Glomerular endothelial cell (primary cell): ENCODE data around the gene RXYLT1. TPM values are rescaled to one million over a fixed set of nuclear protein-coding genes. Genes with fewer than 3 reads are reported as not detected.

ENCODE experiments used
- DNase-seq: peaks from one replicate; pipeline ENCODE4 v3.0.0-alpha.2; 2011; ENCODE audit warnings: low read depth, low spot score; ENCODE audit errors: extremely low read depth
- total RNA-seq: library from RNA; depleted of rRNA; stranded (reverse); fragments of >200 nt; gene quantifications from 2 replicates; pipeline ENCODE4 v1.2.3, GENCODE V29; 2015

RXYLT1 gene
- total RNA-seq, 1 donor from 2014 or later = 13.5 TPM

DNA sequence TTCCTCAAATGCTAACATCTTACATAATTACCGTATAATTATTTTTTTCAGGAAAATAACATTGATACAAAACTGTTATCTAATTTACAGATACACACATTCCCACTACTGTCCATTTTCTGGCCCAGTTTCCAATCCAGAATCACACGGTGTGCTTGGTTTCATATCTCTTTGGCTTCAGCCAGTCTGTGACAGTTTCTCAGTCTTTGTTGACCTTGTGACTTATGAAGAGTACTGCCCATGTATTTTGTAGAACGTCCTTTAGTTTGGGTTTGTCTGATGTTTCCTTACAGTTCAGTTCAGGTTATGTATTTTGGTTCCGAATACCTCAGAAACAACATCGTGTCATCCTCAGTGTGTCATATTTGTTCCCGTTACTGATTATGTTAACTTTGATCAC is 16.2 kb downstream of the RXYLT1 start:
- no peak for DNase-seq

DNA sequence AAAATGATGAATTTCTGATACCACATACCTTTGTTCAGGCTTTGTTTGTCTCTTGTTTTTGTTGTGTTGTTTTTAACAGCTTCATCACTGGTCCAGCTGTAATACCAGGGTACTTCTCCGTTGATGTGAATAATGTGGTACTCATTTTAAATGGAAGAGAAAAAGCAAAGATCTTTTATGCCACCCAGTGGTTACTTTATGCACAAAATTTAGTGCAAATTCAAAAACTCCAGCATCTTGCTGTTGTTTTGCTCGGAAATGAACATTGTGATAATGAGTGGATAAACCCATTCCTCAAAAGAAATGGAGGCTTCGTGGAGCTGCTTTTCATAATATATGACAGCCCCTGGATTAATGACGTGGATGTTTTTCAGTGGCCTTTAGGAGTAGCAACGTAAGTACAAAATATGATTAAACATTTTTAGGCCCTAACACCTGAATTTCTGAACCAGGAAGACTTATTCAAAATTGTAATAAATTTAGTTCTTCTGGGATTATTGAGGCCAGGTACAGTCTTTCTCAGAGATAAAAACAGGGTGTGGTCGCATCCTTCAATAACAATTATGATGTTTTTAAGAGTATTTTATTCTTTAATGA is 22.4 kb downstream of the RXYLT1 start:
- no peak for DNase-seq

DNA sequence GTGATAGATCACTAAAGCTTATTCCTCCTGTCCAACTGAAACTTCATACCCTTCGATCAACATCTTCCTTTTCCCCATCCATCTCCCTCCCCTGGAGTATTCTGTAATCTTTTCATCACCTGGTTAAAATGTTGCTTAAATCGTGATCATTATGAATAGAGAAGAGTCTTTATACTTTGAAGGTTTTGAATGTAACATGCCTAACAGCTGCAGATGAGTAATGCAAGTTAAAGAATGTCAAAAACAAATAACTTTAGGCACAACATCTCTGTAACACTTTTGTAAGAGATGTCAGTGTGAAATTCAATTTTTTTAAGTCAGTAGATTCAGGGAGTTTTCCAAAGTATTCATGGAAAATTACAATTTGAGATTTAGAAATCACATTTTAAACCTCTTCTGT is 25.0 kb downstream of the RXYLT1 start:
- DNase-seq = no peak

DNA sequence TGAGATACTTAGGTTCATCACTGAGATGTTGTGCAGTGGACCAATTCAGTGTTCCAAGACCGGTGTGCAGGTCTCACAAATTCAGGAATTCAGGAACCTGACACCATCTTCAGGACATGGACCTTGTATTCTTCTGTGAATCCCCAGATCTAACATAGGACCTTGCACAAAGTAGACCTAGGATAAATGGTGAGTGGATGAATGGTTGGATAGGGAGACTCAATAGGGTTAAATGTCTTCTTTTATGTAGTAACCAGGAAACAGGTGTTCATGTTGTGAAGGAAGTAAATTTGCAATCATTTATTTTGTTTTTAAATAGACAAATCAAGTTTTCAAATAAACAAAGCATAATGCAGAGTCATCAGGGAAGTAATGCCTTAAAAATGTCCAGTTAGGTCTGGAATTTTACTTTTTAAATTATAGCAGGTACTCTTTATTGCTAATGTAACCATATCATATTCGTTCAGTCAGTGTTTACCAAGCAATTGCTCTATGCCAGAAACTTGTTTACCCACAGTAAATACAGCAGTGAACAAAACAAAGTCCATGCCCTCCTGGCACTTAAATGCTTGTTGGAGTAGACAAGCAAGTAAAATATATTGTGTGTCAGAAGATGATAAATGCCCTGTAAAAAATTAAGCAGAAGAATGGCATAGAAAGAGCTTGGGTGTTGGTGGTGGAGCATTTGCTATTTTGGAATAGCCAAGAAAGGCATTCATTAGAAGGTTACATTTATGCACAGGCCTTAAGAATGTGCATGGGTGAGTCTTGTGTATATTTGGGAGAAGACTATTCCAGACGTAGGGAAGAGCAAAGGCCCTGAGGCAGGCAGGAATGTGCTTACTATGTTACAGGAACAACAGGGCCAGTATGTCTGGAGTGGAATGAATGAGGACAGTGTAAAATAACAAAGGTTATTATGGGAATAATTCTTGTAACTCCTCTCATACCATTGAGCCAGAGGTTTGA is 26.3 kb downstream of the RXYLT1 start:
- DNase-seq = no peak

DNA sequence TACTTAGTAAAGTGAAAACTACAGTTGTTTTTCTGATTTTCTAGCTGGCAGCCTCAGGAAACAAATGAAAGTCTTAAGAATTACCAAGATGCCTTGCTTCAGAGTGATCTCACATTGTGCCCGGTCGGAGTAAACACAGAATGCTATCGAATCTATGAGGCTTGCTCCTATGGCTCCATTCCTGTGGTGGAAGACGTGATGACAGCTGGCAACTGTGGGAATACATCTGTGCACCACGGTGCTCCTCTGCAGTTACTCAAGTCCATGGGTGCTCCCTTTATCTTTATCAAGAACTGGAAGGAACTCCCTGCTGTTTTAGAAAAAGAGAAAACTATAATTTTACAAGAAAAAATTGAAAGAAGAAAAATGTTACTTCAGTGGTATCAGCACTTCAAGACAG is 28.9 kb downstream of the RXYLT1 start:
- DNase-seq = no peak

DNA sequence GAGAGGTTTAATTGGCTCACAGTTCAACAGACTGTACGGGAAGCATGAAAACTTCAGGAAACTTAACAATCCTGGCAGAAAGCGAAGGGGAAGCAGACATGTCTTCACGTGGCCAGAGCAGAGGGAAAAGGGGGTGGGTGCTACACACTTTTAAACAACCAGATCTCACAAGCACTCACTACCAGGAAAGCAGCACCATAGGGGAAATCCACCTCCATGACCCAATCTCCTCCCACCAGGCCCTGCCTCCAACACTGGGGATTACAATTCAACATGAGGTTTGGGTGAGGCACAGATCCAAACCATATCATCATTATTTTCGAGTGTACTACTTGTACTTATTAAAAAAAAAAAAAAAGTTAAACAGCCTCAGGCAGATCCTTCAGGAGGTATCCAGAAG is 29.9 kb downstream of the RXYLT1 start:
- no peak for DNase-seq

DNA sequence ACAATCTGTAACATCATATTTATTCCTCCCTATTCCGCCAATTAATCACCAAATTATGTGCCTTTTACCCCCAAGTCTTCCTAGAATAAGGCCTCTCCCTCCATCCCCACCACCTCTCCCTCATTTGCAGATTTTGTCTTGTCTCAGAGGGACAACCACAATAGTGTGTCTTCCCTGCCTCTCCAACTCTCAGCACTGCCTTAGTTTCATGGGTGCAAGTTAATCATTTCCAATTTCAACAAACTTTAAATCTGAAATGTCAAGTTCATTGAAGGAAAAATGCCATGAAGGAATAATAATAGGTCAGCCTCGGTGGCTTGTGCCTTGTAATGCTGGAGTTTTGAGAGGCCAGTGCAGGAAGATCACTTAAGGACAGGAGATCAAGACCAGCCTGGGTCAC is 31.6 kb downstream of the RXYLT1 start:
- no peak for DNase-seq

DNA sequence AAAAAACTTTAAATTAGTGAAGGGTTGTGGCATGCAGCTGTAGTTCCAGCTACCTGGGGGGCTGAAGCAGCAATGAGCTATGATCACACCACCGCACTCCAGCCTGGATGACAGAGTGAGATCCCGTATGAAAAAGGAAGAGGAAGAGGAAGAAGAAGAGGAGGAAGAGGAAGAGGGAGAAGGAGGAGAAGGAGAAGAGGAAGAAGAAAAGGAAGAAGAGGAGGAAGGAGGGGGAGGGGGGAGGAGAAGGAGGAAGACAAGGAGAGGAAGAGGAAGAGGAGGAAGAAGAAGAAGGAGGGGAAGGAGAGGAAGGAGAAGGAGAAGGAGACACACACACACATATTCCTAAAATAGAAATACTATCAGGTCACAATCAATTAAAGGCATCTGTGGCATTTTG is 32.0 kb downstream of the RXYLT1 start:
- no peak for DNase-seq

DNA sequence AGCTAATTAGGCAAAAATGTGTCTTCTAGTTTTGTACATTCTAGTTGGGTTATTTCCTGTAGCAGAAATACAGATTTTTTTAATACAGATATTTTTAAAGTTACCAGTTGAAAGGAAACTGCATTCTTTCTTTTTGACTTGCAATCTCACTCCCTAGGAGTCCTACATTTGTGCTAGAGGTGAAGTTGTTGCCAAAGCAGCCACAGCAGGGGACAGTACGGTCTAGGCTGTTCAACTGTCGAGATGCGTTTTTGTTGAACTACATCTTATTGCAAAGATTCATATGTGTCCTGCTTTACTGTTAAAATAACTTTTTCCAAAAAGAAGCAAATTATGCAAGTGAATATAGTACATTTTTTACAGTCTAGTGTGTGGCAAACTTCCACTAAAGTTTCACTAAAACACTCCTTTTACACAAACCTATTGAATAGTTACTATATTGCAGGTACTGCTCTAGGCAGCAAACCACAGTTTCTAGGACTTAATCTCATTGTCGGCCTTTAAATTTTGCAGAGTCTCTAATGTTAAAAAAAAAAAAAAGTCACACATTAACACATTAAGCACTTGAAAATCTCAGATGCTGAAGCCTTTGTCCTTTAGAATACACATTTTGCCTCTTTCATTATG is 34.5 kb downstream of the RXYLT1 start:
- no peak for DNase-seq

DNA sequence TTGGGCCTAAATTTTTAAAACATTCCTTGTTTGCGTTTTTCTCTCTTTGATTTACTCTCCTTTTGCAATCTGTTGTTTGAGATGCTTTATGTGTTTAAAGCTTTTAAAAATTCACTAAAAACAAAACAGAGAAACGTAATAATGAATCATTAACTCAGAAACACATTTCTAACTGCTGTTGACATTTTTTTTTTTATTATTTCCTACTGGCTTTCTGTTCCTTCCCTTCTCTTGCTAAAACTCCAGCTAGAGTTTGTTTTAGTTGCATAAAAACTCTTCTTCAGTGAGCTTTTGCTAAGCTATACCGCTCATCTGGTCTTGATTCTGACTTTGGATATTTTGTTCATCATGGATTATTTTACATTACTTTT is 35.8 kb downstream of the RXYLT1 start:
- DNase-seq = no peak

DNA sequence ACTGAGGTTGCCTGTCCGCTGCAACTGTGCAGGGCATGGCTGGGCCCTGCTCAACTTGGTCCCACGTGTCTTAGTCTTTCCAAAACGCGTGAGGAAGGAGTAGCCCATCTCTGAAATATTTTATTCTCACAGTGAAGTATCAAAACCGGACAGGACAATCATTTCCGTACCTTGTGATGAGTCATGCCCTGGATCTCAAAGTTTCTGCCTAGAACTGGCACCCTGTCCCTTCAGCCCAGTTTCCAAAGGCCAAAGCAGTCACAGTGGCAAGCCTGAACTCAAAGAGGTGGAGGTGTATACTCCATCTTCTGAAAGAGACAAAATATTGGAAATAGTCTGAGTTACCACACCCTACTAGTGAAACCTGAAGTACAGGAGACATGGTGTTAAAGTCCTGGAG is 36.3 kb downstream of the RXYLT1 start:
- DNase-seq = no peak

DNA sequence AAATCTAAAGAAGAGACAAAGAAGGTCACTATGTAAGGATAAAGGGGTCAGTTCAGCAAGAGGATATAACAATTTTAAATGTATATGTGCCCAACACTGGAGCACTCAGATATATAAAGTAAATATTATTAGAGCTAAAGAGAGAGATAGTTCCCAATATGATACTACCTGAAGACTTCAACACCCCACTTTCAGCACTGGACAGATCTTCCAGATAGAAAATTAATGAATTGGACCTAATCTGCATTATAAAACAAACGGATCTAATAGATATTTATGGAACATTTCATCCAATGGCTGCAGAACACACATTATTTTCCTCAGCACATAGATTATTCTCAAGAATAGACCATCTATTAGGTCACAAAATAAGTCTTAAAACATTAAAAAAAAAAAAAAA is 40.7 kb downstream of the RXYLT1 start:
- no peak for DNase-seq

DNA sequence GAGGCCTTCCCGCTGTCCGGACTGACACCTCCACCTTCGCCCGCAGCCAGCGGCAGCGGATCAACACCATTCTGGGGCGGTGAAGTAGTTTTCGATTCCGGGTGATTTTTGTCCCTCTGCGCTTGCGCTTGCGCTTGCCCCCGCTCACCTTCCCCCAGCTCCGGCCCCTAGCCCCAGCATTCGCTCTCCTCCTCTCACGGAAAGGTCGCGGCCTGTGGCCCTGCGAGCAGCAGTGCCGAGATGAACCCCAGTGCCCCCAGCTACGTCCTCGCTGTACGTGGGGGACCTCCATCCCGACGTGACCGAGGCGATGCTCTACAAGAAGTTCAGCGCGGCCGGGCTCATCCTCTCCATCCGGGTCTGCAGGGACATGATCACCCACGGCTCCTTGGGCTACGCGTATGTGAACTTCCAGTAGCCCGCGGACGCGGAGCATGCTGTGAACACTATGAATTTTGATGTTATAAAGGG is 42.1 kb downstream of the RXYLT1 start:
- no peak for DNase-seq

DNA sequence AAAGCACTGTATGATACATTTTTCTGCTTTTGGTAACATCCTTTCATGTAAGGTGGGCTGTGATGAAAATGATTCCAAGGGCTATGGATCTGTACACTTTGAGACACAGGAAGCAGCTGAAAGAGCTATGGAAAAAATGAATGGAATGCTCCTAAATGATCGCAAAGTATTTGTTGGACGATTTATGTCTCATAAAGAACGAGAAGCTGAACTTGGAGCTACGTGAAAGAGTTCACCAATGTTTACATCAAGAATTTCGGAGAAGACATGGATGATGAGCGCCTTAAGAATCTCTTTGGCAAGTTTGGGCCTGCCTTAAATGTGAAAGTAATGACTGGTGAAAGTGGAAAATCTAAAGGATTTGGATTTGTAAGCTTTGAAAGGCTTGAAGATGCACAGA is 42.6 kb downstream of the RXYLT1 start:
- DNase-seq = no peak

DNA sequence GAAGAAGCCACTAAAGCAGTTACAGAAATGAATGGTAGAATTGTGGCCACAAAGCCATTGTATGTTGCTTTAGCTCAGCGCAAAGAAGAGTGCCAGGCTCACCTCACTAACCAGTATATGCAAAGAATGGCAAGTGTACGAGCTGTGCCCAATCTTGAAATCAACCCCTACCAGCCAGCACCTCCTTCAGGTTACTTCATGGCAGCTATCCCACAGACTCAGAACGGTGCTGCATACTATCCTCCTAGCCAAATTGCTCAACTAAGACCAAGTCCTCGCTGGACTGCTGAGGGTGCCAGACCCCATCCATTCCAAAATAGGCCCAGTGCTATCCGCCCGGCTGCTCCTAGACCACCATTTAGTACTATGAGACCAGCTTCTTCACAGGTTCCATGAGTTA is 43.3 kb downstream of the RXYLT1 start:
- DNase-seq = no peak

DNA sequence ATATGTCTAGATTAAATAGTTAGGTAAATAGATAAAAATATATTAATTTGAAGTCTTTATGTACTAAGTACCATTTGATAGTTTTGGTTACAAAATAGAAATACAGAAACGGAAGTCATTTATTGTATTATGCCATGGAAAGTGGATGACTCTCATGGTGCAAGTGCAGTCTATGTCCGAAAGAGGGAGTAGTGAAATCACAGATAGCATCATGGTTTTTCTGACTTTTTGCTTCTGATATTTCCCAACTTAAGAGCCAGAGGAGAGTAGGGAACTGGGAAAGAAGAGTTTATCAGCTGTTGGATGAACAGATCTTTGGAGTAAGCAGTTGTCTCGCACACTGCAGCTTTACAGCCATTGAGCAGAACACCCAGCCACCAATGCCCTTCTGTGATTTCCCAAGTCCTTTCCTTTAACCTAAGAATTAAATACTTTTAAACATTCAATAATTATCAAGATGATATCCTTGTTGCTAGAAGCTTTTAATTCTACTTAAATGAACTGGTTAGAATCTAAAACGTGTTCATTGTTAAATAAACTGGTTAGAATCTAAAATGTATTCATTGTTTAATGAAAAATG is 46.4 kb downstream of the RXYLT1 start:
- peak; percentile 60 for DNase-seq

DNA sequence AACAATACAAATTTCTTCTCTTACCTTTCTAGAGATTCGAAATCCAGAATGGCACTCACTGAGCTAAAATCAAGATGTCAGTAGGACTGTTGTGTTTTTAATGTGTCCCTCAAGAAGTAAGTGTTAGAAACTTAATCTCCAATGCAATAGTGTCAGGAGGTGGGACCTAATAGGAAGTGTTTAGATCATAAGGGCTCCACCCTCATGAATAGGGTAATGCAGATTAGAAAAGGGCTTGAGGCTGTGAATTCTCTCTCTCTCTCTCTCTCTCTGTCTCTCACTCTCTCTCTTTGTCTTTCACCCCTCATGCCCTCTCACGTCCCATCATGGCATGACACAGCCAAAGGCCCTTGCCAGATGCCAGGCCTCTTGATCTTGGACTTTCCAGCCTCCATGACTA is 49.2 kb downstream of the RXYLT1 start:
- DNase-seq = no peak

DNA sequence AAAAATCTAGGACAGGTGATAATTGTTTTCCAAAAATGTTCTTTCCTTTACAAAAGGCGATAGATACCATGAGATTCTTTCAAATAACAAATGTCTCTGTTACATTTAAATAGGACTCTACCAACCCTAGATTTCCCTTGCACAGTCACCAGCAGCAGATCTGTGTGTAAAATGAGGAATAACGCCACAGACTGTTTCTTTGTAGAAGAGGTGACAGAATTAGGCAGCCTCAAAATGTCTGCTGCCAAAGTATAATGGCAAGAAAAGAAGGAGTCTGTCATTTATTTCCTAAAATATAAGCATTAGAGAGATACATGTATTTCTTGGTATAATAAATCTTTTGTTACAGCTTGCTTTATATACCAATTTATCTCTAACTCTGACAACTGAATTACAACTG is 56.3 kb downstream of the RXYLT1 start:
- no peak for DNase-seq

DNA sequence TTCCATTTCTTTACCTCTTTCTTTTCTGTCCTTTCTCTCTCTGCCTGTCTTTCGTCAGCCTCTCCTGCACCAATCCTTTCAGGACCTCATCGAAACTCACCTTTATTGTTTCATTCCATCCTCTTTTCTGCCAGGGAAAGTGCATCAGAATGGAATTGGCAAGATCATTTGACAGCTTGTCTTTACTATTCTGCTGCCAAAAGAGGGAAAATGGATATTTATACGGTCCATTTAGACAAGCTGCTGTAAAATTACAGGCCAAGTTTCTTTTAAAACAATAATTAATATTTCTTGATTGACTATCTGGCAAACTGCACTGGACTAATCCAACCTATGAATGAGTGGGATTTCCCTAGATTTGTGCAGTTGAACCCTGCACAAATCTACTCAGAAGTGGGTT is 57.2 kb downstream of the RXYLT1 start:
- DNase-seq = no peak

DNA sequence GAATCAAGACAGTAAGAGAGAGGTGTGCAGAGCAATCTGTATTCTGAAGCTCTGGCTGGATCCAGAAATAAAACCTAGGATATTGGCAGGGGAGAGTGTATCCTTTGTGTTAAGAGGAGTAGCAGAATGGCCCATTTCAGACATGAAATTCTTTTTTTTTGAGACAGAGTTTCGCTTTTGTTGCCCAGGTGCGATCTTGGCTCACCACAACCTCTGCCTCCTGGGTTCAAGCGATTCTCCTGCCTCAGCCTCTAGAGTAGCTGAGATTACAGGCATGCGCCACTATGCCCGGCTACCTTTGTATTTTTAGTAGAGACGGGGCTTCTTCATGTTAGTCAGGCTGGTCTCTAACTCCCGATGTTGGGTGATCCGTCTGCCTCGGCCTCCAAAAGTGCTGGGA is 58.7 kb downstream of the RXYLT1 start:
- no peak for DNase-seq

DNA sequence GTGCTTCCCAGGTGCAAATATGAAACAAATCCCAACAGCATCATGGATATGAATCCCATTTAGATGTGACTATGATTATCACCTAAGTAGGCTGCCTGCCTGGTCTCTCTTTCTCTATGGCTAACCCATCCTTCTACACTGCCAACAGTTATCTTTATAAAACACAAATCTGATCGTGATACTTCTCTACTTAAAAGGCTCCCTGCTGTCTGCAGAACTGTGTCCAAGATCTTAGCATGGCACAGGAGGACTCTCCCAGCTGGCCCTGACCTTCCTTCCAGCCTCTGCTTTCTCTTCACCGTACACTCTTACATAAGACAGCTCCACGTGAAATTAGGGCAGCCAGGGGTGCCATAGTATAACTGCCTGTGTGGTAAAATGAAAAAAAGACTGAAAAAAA is 61.3 kb downstream of the RXYLT1 start:
- DNase-seq = no peak

DNA sequence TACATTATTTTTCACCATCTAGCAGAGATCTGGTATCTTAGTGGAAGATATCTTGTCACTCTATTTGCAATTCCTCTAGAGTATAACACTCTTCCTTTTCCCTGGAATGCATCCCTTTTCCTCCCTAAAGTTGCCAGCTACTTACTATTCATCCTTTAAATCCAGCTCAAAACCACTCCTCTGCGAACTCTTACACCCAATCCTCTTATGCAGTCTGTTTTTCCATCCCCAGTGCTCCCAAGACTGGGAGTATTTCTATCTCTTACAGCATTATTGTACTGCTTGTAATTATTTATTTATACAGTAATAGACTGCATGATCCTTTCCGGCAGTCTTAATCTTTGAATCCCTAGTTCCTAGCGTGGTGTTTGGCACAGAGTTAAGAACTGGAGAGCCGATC is 61.9 kb downstream of the RXYLT1 start:
- no peak for DNase-seq
